Natural killer cell (primary cell): Measurements from ENCODE around the gene NAA15. TPM values are rescaled to one million over a fixed set of nuclear protein-coding genes. Genes with fewer than 3 reads are reported as not detected.
A peak's percentile ranks its signal among the peaks of the same experiment; 100 is the strongest.
"Not testable (repeated sequence)": the region's sequence is repeated elsewhere in the genome, so short reads cannot be mapped to it uniquely, and the experiment has no call there.

Source experiments
- ATAC-seq, 3 donors: fragments of 150-1000 bp in 2 of 3; fragments of 200-7000 bp in 1 of 3; cut with Tn5 transposase; 1 replicate in 1 of 3; 2 replicates in 2 of 3; pipeline ENCODE4 v1.10.0; 2021; ENCODE audit warnings: mild to moderate bottlenecking in 2 of 3, moderate library complexity in 2 of 3
- DNase-seq, 2 donors: peaks; one replicate each; pipeline versions ENCODE4 v3.0.0 to v3.0.0-alpha.2; 2013 to 2021; ENCODE audit warnings: mixed read lengths in 1 of 2
- H3K27ac ChIP-seq: one replicate; pipeline ENCODE4 v1.5.1; 2013; ENCODE audit warnings: mild to moderate bottlenecking, low read length
- H3K27me3 ChIP-seq: one replicate; pipeline ENCODE4 v1.6.1; 2013; ENCODE audit warnings: low read length; ENCODE audit not compliant: control insufficient read depth, insufficient read depth
- H3K36me3 ChIP-seq: one replicate; pipeline ENCODE4 v1.6.1; 2013; ENCODE audit warnings: low read length; ENCODE audit not compliant: control insufficient read depth, insufficient read depth
- H3K4me1 ChIP-seq: one replicate; pipeline ENCODE4 v1.6.1; 2013; ENCODE audit warnings: low read length; ENCODE audit not compliant: control insufficient read depth, insufficient read depth
- H3K4me3 ChIP-seq: one replicate; pipeline ENCODE4 v1.5.1; 2013; ENCODE audit warnings: low read length
- H3K9me3 ChIP-seq: one replicate; pipeline ENCODE4 v1.6.1; 2013; ENCODE audit warnings: low read length; ENCODE audit not compliant: control insufficient read depth, insufficient read depth
- H3K27ac Mint-ChIP-seq, 2 donors: one replicate each; pipeline ENCODE4 v1.8.0; 2022; ENCODE audit warnings: mild to moderate bottlenecking in 2 of 2, mixed read lengths in 2 of 2, moderate library complexity in 1 of 2
- H3K27me3 Mint-ChIP-seq, 2 donors: one replicate each; pipeline ENCODE4 v1.8.0; 2022; ENCODE audit warnings: low read depth in 2 of 2, mixed read lengths in 2 of 2
- H3K36me3 Mint-ChIP-seq: one replicate; pipeline ENCODE4 v1.8.0; 2022; ENCODE audit warnings: mixed read lengths
- H3K4me1 Mint-ChIP-seq, 2 donors: one replicate each; pipeline ENCODE4 v1.8.0; 2022; ENCODE audit warnings: mixed read lengths in 2 of 2
- H3K4me3 Mint-ChIP-seq: one replicate; pipeline ENCODE4 v1.8.0; 2022; ENCODE audit warnings: mild to moderate bottlenecking, moderate library complexity, mixed read lengths
- H3K9me3 Mint-ChIP-seq, 2 donors: one replicate each; pipeline ENCODE4 v1.8.0; 2022; ENCODE audit warnings: mixed read lengths in 2 of 2
- CTCF ChIP-seq: fragments of 200-600 bp; IDR thresholded peaks from one replicate; pipeline ENCODE4 v1.8.0; 2022; ENCODE audit warnings: antibody characterized with exemption
- WGBS: methylation state at CpG from one replicate; pipeline ENCODE4 v1.1.7; 2013; ENCODE audit warnings: missing lambda C conversion rate; ENCODE audit not compliant: insufficient coverage; 5-methylcytosine and 5-hydroxymethylcytosine counted together
- intact Hi-C: fragments of 100-400 bp; cut with micrococcal nuclease; formaldehyde crosslinking; loops from one replicate; pipeline ENCODE4 v1.14.2; 2022
- total RNA-seq, 4 donors: library from RNA; stranded (reverse); fragments of 120-200 nt in 1 of 4; gene quantifications; one replicate each; pipeline versions ENCODE4 v1.2.3 to v1.2.4, GENCODE V29; 2013 to 2022

The NAA15 gene
- total RNA-seq: 10 to 100 TPM; 56.7 to 66.3 (median 61.9) TPM
- 57.5 TPM for total RNA-seq (2013)

GRCh38 chr4:139301113-139301820 lies at the start of gene NAA15:
Gene NAA15 (plus strand): TSS chr4:139301505. CDS start chr4:139301778, 273 bp downstream.
- H3K9me3 Mint-ChIP-seq: no peaks in the 10 kb centered on the region
- Histone ChIP-seq H3K36me3 (peaks cover 9% of the 10 kb centered on the region), H3K27ac (peak within 1 kb of the TSS; percentile 94), H3K27me3 (no peaks in the 10 kb centered on the region), H3K4me3 (peak within 1 kb of the TSS; percentile 90), H3K9me3 (no peaks in the 10 kb centered on the region), H3K4me1 (peaks cover 17% of the 10 kb centered on the region)
- peaks cover 37 to 43% of the 10 kb centered on the region in 2 donors for H3K4me1 Mint-ChIP-seq
- DNase-seq: peak; percentile 93 to 99
- H3K27ac Mint-ChIP-seq: peak within 1 kb of the TSS; percentile 95 to 98
- H3K4me3 Mint-ChIP-seq: peak within 1 kb of the TSS; percentile 97
- no peaks in the 10 kb centered on the region for H3K27me3 Mint-ChIP-seq
- intact Hi-C loops: loop anchor here (2.0 to 5.0 kb wide), 4 partner anchors 34 to 1071 kb away; partner anchors contain the start of genes ELF2 and SCOC
- H3K36me3 Mint-ChIP-seq: no peaks in the 10 kb centered on the region
- ATAC-seq: peak; percentile 83 to 95 (median 89)
- WGBS: under 1% methylated on average over 61 of the region's 61 CpGs
- no peak for TF ChIP-seq CTCF

DNA sequence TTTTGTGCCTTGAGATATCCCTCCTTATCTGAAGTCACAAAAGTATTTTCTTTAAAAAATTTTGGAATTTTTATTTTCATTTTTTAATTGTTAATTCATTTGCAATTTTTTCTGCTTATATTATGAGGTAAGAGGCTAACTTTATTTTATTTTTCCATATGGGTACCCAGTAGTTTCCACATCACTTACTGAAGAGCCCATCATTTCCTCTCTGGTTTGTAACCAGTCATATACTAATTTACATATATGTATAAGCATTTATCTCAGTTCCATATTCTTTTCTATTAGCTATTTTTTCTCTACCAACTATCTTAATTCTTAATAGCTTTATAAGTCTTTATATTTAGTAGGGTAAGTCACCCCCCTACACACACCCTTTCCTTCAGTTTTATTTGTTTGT lies 48.3 kb upstream of the NAA15 start:
- ATAC-seq (no peak), DNase-seq (no peak)
- H3K4me1 Mint-ChIP-seq: no peaks in the 10 kb centered on the region
- no peak overlapping the region for H3K4me3 ChIP-seq
- H3K4me1 ChIP-seq: no peaks in the 10 kb centered on the region
- H3K27ac ChIP-seq: no peak overlapping the region
- no peaks in the 10 kb centered on the region for H3K9me3 Mint-ChIP-seq
- H3K27me3 Mint-ChIP-seq: no peaks in the 10 kb centered on the region
- H3K4me3 Mint-ChIP-seq: no peak overlapping the region
- H3K27ac Mint-ChIP-seq: no peak overlapping the region
- no peaks in the 10 kb centered on the region for H3K36me3 Mint-ChIP-seq
- no peaks in the 10 kb centered on the region for H3K36me3 ChIP-seq
- no peaks in the 10 kb centered on the region for H3K27me3 ChIP-seq
- TF ChIP-seq CTCF: no peak
- no peaks in the 10 kb centered on the region for H3K9me3 ChIP-seq
- intact Hi-C loops: no loop called here

DNA sequence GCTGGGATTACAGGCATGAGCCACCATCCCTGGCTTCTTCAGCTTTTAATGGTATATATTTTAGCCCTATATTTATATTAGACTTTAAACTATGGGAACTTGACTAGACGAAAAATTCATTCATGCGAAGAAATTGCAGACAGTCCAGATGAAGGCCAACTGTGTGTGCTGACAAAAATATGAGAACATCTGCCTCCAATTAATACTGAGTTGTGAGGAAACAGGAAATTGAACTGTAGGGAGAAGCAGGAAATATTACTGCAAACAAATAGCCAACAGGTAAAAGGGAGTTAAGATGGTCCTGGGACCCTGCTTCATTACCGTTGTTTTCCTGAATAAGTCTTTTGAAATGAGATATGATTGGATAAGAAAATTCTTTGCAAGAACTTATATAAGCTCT lies 47.6 kb upstream of the NAA15 start:
- ATAC-seq (no peak), DNase-seq (no peak)
- H3K9me3 ChIP-seq: no peaks in the 10 kb centered on the region
- intact Hi-C loops: no loop called here
- Mint-ChIP-seq H3K9me3 (no peaks in the 10 kb centered on the region), H3K36me3 (no peaks in the 10 kb centered on the region), H3K4me1 (no peaks in the 10 kb centered on the region), H3K4me3 (no peak overlapping the region), H3K27me3 (no peaks in the 10 kb centered on the region), H3K27ac (no peak overlapping the region)
- no peaks in the 10 kb centered on the region for H3K27me3 ChIP-seq
- no peak for TF ChIP-seq CTCF
- H3K4me3 ChIP-seq: no peak overlapping the region
- H3K4me1 ChIP-seq: no peaks in the 10 kb centered on the region
- no peak overlapping the region for H3K27ac ChIP-seq
- 83% methylated on average over 2 of the region's 3 CpGs for WGBS
- H3K36me3 ChIP-seq: no peaks in the 10 kb centered on the region

- 94% methylated on average over 6 of the region's 6 CpGs for WGBS
- H3K9me3 Mint-ChIP-seq, H3K36me3 ChIP-seq, H3K27me3 ChIP-seq, H3K27me3 Mint-ChIP-seq, H3K4me1 Mint-ChIP-seq, H3K4me3 ChIP-seq, intact Hi-C loops, ATAC-seq, DNase-seq, H3K4me1 ChIP-seq, H3K27ac Mint-ChIP-seq, H3K27ac ChIP-seq, H3K9me3 ChIP-seq, H3K4me3 Mint-ChIP-seq, H3K36me3 Mint-ChIP-seq: not testable (repeated sequence)
Observed at GRCh38 chr4:139255581-139255980, 45.7 kb upstream of the NAA15 start.
